Kidney capillary endothelial cell (primary cell): ENCODE data around the gene LPAR6.
"Not testable (repeated sequence)": the region's sequence is repeated elsewhere in the genome, so short reads cannot be mapped to it uniquely, and the experiment has no call there.

ENCODE experiments used
- DNase-seq: peaks from one replicate; pipeline ENCODE4 v3.0.0-alpha.2; 2018; ENCODE audit warnings: low spot score

The LPAR6 gene, protein sequence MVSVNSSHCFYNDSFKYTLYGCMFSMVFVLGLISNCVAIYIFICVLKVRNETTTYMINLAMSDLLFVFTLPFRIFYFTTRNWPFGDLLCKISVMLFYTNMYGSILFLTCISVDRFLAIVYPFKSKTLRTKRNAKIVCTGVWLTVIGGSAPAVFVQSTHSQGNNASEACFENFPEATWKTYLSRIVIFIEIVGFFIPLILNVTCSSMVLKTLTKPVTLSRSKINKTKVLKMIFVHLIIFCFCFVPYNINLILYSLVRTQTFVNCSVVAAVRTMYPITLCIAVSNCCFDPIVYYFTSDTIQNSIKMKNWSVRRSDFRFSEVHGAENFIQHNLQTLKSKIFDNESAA

DNA sequence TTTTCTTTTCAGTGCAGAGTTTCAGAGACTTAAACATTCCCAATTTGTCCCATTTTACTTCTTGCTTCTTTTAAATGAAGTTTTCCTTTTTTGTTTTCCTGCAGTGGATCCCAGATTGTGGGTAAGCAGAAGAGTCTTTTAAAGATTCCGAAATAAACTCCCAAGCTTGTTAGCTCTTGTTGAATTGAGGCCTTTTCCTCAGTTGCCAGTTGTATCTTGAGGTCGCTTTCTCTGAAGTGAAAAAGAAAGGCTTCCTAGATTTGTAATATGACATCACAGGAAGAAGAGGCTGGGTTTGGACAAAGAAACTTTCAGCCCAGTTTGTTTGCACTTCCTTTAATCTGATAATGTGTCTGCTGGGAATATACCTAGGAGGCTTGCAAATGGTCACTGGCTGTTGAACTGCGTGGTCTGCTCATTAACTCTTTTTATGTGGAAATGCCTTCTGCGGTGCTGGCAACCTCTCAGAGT is at the start of gene LPAR6:
Gene LPAR6 (minus strand): TSS at position 233 of the 471 bp plus-strand sequence. CDS start 690 bp downstream, outside the sequence.
- DNase-seq = peak; percentile 83

DNA sequence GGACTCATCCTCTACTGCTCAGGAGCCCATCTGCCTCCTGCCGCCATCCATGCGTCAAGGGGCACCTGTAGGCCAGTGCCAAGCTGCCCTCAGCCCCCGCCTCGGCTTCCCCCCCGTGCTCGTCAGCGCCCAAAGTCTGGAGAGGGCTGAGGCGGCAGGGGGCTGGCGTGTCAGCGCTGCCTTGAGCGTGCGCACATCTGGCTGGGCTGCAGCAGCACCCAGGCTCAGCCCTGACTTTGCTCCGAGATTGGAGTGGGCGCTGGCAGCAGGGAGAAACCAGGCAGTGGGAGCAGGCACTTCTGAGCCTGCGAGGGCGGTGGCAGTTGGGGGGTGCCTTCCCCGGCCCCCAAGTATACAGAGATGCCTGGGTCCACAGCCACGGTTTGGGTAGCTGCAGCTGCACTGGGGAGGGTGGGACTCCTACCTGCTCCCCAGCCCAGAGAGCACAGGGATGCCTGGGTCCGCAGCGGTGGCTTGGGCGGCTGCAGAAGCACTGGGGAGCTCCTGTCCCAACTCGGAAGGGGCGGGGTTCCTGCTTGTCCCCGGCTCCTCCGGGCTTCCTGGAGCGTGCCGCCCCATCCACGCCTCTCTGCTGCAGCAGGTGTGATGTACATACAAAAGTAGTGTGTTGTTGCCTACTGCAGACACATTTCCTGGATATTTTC is 44.8 kb upstream of the LPAR6 start:
- DNase-seq = no peak

DNA sequence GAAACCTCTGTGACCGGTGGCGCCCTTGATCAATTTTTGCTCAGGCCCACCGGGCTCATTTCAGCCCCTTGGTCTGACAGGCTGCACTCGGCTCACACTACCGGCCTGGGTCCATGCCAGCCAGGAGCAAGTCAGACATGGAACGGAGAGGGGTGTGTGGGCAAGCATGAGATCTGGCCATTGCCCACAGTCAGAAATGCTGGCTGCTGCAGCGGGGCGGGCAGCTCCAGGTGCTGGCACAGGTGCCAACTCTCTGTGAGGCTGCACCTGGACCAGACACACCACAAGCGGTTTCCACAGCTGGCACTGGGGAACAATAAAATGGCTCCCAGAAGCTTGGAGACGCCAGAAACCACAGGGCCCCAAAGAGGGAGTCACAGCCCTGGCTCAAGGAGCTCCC is 43.6 kb upstream of the LPAR6 start:
- no peak for DNase-seq

DNA sequence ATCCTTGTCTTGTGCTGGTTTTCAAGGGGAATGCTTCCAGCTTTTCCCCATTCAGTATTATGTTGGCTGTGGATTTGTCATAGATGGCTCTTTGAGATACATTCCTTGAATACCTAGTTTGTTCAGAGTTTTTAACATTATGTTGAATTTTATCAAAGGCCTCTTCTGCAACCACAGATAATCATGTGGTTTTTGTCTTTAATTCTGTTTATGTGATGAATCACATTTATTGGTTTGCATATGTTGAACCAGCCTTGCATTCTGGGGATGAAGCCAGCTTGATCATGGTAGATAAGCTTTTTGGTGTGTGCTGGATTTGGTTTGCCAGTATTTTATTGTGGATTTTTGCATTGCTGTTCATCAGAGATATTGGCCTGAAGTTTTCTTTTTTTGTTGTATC is 38.3 kb upstream of the LPAR6 start:
- DNase-seq = not testable (repeated sequence)

DNA sequence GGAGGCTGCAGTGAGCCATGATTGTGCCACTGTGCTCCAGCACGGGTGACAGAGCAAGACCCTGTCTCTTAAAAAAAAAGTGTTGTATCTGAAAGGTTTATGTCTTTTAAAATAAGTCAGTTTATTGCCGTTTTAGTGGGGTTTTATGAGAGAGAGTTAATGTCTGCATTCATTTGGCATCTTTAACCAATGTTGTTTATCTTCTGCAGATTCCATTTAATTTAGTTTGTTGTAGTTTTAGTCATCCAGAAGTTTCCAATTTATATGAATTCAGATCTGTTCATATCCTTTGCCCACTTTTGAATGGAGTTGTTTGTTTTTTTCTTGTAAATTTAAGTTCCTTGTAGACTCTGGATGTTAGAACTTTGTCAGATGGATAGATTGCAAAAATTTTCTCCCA is 36.7 kb upstream of the LPAR6 start:
- DNase-seq = no peak

DNA sequence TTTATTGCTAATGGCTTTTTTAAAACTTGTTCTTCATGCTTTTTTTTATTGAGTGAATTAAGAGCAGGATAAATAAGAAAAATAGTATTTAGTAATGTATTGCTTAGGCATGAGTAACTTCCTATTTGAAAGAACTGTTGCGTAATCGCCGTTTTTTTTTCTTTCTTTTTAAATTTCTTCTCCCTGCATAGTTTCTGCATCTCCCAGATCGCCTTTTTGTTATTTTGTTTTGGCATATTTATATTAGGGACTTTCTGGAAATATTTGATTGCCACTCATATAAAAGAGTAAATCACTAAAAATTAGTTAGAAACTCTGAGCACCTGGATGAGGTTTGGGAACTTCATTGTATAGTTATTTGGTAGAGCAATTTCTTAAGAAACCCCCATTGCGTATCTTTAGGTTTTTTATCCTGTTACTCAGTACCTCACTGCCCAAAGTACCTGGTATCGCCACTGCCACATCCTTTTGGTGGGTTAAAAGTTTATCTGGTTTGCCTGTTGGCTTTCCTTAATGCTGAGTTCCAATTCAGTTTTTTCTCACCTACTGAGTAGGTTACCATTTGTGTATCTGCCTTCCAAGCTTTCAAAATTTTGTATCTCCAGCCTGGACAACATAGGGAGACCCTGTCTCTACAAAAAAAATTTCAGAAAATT is 36.2 kb upstream of the LPAR6 start:
- DNase-seq = no peak

DNA sequence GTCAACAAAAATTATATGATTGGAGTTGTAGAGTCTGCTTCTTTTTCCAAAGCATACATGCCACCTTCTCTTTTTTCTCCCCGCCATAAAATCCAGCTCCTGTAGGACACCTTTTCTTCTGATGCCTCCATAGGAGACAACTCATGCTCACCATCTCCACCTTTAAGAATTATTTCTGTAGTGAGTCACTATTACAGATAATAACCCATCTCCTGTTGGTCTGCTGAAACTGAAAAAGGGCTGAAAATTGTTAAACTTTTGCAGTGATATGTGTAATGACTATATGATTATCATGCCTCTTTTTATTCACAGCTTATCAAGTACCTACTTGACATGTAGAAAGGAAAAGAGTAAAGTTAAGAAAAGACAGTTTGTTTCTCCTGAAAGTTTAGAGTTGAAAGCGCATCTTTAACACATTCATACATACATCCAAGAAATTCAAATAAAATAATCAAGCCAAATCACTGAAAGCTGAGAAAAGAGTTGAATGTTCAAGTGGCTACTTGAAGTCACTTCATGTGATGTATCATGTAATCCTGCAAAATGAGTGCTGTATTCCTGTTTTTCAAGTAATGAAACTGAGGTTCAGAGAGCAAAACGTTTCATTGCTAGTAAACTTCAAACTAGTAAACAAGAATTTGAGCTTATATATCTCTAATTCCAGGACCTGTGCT is 35.5 kb upstream of the LPAR6 start:
- no peak for DNase-seq

DNA sequence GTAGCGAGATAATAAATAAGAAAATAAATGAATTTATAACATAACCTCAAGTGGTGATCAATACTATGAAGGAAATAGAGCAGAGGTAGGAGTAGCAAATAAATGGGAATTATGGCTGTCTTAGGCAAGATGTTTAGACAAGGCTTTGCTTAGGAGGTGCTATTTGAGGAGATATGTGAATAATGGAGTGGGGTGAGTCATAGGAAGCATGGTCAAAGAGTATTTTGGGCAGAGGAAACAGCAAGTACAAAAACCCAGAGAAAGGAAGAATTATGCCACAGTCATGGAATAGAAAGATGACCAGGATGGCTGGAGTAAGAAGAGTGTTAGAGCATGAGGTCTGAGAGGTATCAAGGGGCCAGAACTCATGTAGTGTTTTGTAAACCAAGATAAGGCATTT is 33.6 kb upstream of the LPAR6 start:
- peak; percentile 82 for DNase-seq

DNA sequence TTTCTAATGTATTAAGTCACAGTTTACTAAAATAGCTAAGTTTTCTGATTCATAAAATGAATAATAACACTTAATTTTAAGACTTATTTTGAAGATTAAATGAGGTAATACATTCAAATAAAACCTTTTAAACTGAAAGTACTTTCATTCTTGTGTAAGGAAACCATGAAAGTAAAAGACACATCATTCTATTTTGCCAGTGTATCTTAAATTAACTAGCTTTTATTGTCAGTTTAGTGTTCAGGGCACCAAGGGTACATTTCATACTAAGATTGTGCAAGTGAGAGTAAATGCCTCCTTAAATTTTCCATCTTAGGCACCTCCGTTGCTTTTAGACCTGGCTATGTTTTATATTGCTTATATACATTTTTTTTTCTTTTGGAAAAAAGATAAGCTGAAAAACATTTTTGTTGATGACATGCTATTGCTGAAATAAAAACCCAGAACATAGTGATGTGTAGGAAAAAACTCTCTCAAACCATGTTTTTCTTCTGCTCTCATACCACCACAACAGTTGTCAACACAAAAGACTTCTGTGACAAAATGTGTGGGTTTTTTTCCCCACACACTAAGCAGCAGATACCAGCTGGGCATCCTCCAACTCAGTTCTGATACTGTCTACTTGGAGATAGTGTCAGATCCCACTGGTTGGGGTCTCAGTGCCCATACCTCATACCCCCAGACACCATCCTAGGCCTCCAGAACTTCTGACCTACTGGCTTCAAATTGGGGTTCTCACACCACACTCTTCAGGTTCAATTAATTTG is 30.7 kb upstream of the LPAR6 start:
- no peak for DNase-seq

DNA sequence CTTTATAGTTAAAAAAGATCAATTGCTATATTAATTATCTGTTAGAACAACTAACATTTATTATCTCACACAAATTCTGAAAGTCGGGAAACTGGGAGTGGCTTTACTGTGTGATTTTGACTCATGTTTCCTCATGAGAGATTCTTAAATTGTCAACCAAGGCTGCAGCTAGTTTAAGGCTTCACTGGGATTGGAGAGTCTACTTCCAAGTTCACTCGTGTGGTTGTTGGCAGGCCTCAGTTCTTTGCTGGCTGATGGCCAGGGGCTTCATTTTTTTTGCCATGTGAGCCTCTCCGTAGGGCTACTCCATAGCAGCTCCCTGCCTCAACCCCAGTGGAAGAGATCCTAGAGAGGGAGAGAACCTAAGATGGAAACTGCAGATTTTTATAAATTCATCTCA is 24.5 kb upstream of the LPAR6 start:
- DNase-seq = peak; percentile 53

DNA sequence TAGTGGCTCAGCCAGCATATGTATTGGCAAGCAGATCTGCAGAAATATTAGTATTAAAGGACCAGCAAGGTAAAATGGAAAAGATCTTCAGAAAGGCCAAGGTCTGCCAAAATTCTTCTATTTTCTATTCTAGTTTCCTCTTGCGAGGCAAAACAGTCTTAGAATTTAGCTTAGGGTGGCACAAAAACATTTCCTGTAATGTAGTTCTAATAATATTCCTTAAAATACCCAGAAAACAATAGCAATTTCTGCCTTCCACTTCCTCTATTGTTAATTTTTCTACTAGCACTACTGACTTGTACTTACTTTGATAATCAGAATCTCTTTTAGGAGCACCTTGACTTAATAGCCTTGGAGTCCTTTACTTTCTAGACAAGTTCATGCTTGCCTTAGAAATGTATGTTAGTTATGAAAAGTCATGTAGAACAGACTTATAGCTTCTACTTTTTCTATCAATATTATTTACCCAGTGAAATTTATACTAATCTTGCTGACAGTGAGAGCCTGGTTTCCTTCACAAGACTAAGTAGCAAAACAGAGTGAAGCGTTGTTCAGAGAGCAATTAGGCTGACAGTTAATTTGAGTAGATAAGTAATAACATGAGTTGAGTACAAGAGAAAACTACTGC is 23.9 kb upstream of the LPAR6 start:
- peak; percentile 27 for DNase-seq

DNA sequence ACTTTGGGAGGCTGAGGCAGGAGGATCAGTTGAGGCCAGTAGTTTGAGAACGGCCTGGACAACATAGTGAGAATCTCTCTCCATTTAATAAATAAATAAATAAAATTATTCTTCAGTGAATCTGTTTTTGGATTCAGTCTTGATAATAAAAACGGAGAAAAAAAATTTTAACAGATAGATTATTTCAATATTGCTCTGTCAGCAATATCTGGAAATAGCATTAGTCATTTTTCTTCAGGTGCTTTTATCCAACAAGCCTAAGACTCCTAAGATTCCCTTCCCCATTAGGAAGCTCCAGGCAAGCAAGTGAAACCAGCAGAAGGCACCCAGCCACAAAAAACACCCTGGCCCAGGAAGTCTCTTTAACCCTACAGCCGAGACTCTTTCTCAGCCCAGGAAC is 21.3 kb upstream of the LPAR6 start:
- no peak for DNase-seq

DNA sequence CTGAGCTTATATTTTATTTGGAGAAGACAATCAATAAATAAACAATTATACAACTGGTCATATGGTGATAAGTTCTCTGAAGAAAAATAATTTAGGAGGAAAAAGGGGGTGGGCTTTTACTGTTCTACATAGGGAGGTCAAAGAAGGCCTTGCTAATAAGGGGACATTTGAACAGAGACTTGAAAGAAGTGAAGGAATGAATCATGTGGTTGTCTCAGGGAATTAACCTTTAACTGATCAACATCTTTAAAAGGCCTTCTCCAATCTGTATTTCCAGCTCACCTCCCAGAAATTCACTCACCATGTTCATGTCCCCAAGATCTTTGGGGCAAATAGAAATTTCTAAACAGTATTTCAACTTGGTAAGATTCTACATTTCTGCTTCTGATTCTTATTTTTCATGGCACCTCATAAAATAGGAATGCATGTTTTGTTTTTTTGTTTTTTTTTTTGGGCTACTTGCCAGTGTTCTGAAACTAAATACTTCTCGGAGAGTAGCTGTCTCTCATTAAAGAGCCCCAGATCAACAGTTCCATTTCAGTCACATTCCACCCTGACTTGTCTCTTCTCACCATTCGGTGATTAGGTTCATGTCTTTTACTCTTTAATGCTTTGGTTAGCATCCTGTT is 19.2 kb upstream of the LPAR6 start:
- DNase-seq = no peak

DNA sequence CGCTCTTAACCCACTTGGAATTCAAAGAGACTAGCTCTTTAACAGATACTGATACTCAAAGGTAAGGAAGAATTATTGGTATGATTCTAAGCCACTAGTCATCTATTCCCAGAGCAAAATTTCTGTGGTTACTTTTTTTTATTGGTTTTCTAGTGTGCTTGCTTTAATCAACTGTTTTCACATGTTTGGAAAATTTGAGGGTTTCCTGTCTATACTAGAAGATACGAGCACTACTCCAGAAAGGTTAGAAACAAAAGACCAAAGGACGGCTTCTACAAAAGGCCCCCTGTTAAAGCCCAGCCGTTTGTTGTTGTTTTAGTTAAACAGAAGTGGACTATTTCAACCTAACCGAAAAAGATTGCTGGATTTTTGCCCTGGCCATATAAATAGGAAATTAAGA is 18.5 kb upstream of the LPAR6 start:
- DNase-seq = no peak

DNA sequence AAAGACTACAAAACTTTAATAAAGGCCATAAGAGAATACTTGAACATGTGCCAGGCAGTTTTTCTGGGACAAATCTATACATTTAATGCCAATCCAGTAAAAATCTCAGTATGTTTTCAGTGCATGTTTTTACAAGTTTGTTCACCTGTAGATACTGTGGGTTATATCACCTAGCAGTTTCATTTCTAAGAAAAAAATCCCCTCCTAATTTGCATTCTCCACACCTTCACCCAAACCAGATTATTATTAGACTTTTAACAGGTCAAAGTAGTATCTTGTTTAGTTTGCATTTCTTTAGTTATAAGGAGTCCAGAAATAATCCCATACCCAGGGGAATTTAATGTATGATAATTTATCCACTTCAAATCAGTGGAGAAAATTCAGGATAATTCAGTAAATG is 17.0 kb upstream of the LPAR6 start:
- DNase-seq = no peak

DNA sequence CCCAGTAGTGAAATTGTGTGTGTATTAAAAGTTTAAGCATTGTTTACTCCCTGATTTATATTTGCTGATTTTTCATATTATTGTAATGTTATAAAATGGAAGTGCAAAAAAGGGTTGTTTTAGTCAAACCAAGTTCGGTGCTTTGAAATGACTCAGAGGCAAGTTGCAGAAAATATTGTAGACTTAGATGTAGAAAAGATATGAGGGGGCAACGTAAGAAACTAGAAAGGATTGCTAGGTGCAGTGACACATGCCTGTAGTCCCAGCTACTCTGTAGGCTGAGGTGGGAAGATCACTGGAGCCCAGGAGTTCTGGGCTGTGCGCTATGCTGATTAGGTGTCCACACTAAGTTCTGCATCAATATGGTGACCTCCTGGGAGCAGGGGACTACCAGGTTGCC is 16.1 kb upstream of the LPAR6 start:
- DNase-seq = no peak

DNA sequence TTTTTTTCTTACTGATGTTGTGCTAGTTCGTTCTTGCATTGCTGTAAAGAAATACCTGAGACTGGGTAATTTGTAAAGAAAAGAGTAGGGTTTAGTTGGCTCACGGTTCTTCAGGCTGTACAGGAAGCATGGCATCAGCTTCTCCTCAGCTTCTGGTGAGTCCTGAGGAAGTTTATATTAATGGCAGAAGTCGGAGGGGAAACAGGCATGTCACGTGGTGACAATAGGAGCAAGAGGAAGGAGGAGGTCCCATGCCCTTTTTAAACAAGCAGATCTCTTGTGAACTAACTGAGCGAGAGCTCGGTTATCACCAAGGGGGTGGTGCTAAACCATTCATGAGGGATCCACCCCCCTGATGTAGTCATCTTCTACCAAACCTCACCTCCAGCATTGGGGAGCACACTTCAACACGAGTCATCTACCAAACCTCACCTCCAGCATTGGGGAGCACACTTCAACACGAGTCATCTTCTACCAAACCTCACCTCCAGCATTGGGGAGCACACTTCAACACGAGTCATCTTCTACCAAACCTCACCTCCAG is 13.9 kb upstream of the LPAR6 start:
- not testable (repeated sequence) for DNase-seq

DNA sequence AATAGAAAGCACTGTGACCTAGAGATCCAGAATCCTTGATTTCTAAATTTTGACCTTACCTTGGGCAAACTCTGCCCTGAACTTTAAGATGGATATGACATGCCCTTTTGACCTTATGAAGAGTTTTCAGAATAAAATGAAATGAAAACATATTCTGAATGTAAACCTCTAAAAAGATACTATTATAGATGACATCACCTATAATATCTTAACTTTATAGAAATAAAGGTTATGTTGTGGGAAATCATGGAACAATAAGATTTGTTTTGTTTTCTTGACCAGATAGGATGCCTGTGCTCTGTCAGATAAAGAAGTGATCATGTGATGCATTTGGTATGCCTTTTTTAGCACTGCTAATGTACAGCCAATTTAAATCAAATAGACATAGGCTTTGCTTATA is 13.1 kb upstream of the LPAR6 start:
- no peak for DNase-seq

DNA sequence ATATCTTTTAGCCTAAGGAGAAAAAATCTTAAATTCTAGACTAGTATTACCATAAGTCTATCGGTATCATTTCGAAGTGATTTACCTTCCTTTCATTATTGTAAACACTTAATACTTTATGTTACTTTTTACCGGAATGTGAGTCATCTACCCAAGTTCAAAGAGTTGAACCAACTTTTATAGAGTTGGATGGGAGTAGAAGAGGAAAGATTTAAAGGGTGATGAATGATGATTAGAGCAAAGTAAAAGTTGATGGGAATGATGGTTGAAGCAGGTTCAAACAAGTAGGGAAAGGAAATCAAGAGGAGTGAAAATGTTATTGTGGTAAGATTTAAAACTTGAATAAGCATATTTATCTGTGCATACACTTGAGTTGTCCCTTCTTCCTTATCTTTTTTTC is 11.3 kb upstream of the LPAR6 start:
- DNase-seq = no peak

DNA sequence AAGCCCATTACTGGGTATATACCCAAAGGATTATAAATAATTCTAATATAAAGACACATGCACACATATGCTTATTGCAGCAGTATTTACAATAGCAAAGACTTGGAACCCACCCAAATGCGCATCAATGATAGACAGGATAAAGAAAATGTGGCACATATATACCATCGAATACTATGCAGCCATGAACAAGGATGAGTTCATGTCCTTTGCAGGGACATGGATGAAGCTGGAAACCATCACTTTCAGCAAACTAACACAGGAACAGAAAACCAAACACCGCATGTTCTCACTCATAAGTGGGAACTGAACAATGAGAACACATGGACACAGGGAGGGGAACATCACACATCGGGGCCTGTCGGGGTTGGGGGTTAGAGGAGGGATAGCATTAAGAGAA is 9.1 kb upstream of the LPAR6 start:
- DNase-seq = not testable (repeated sequence)

DNA sequence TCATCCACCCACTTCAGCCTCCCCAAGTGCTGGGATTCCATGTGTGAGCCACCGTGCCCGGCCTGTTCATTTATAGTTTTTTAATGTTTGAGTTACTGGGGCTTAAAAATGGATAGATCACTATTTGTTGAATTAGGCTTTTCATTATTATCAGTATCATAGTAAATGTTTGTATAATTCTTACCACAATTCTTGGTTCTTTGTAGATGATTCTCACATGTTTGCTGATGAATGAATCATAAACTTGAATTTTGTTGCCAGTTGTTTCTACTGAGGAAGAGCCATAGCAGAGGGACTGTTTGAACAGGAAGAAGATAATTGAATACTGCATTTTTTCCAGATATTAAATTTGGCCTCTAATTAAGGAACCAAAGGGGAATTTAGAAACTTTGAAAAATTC is 2.6 kb upstream of the LPAR6 start:
- DNase-seq = no peak
